ENCODE results near the gene SLC6A20. TPM values are rescaled to one million over a fixed set of nuclear protein-coding genes. Genes with fewer than 3 reads are reported as not detected.

The SLC6A20 gene
- total RNA-seq, 1 experiment from 2014 or later = 0.09 TPM

- H3K4me3 Mint-ChIP-seq = no peak overlapping the region
- H3K9me3 Mint-ChIP-seq = no peaks in the 10 kb centered on the region; a peak in 1 of 5 replicates
- DNase-seq = no peak
- no peak overlapping the region for H3K4me2 ChIP-seq (ENCODE audit: insufficient read depth, insufficient read length, low read length)
- H3K56ac ChIP-seq (ENCODE audit: insufficient read length, low read depth, low read length) = no peak overlapping the region
- peaks cover 4 to 8% of the 10 kb centered on the region in 2 experiments for H3K4me1 Mint-ChIP-seq
- H3T11ph ChIP-seq (ENCODE audit: low read length) = no peak overlapping the region
- H2AK5ac ChIP-seq (ENCODE audit: insufficient read length, low read length) = no peak overlapping the region
- H2BK12ac ChIP-seq (ENCODE audit: insufficient read length, low read depth, low read length) = no peak overlapping the region
- H4K20me1 ChIP-seq (ENCODE audit: control insufficient read depth, insufficient read depth, insufficient read length) = no peaks in the 10 kb centered on the region
- H3K23me2 ChIP-seq (ENCODE audit: insufficient read length, low read depth, low read length, poor library complexity, severe bottlenecking) = peaks cover 8% of the 10 kb centered on the region
- H3K4me1 ChIP-seq (ENCODE audit: insufficient read depth, low read length) = no peaks in the 10 kb centered on the region
- no peaks in the 10 kb centered on the region for H3K79me2 ChIP-seq (ENCODE audit: insufficient read depth, low read length)
- H3K4ac ChIP-seq (ENCODE audit: low read depth, low read length) = no peak overlapping the region
- H3K9me3 ChIP-seq (ENCODE audit: control insufficient read depth, low read depth, low read length) = no peaks in the 10 kb centered on the region
- H3K18ac ChIP-seq (ENCODE audit: insufficient read length, low read depth, low read length) = no peak overlapping the region
- no peak overlapping the region for H2BK120ac ChIP-seq (ENCODE audit: low read depth, low read length, poor library complexity, severe bottlenecking)
- H3K9ac ChIP-seq (ENCODE audit: extremely low read depth, insufficient read length, low read length) = no peak overlapping the region
- no peak overlapping the region for H4K91ac ChIP-seq (ENCODE audit: insufficient read length, low read depth, low read length)
- H3K27me3 ChIP-seq (ENCODE audit: insufficient read depth, low read length) = peaks cover 26% of the 10 kb centered on the region
- H4K5ac ChIP-seq (ENCODE audit: insufficient read length, low read depth, low read length) = no peak overlapping the region
- WGBS (ENCODE audit: extremely low coverage, insufficient read length, low lambda C conversion rate) = no CpG with 5 or more reads among the region's 2 CpGs
- H2BK5ac ChIP-seq (ENCODE audit: insufficient read length, low read length) = no peak overlapping the region
- no peak overlapping the region for H2BK20ac ChIP-seq (ENCODE audit: low read depth, low read length, poor library complexity, severe bottlenecking)
- H2AFZ ChIP-seq (ENCODE audit: low read length) = no peak overlapping the region
- H3K36me3 Mint-ChIP-seq (ENCODE audit: insufficient read depth in 1 of 3, low read depth in 3 of 3) = no peaks in the 10 kb centered on the region
- no peak overlapping the region for H3K27ac ChIP-seq (ENCODE audit: insufficient read length, low read depth, low read length)
- peaks cover 55% of the 10 kb centered on the region for H3K27me3 Mint-ChIP-seq (ENCODE audit: low read depth)
- H3K79me1 ChIP-seq (ENCODE audit: insufficient read depth, low read depth, low read length, poor library complexity, severe bottlenecking) = no peaks in the 10 kb centered on the region
- H3K14ac ChIP-seq (ENCODE audit: insufficient read depth, low read length) = no peak overlapping the region
- H4K8ac ChIP-seq (replicated peaks; ENCODE audit: insufficient read length, low read depth, low read length) = no peak overlapping the region
- no peak for TF ChIP-seq CTCF (conservative IDR thresholded peaks at IDR 0.05)
- H2BK15ac ChIP-seq (ENCODE audit: low read depth, low read length) = no peak overlapping the region
- no peak overlapping the region for H3K23ac ChIP-seq (ENCODE audit: insufficient read length, low read depth, low read length)
- H3K27ac Mint-ChIP-seq = no peak overlapping the region
These were observed 3.2 kb upstream of the SLC6A20 start for GRCh38 chr3:45799586-45799985.
